Sigmoid colon (tissue), 7 donors: ENCODE measurements around the gene COMMD7. TPM values are rescaled to one million over a fixed set of nuclear protein-coding genes. Genes with fewer than 3 reads are reported as not detected.

Source experiments
- DNase-seq: peaks from one replicate; pipeline ENCODE4 v3.0.0-alpha.2; 2019
- H3K27ac ChIP-seq, 4 donors: fragments of 200-600 bp; sonication (generic); one replicate each; pipeline ENCODE4 v1.5.1; 2016 to 2019; ENCODE audit warnings: mild to moderate bottlenecking in 1 of 4
- H3K27me3 ChIP-seq, 3 donors: fragments of 200-600 bp; sonication (generic); one replicate each; pipeline ENCODE4 v1.5.1; 2019; ENCODE audit warnings: mild to moderate bottlenecking in 1 of 3
- H3K36me3 ChIP-seq, 4 donors: fragments of 200-600 bp; sonication (generic); one replicate each; pipeline ENCODE4 v1.5.1; 2016 to 2019
- H3K4me1 ChIP-seq, 4 donors: fragments of 200-600 bp; sonication (generic); one replicate each; pipeline ENCODE4 v1.5.1; 2017 to 2019
- H3K4me3 ChIP-seq, 4 donors: fragments of 200-600 bp; sonication (generic); one replicate each; pipeline ENCODE4 v1.5.1; 2017 to 2019; ENCODE audit warnings: mild to moderate bottlenecking in 2 of 4, moderate library complexity in 1 of 4
- H3K9me3 ChIP-seq, 4 donors: fragments of 200-600 bp in 3 of 4; sonication (generic) in 3 of 4; one replicate each; pipeline versions ENCODE4 v1.5.1 to v1.6.1; 2013 to 2019
- CTCF ChIP-seq, 4 experiments: fragments of 450-650 bp in 3 of 4; fragments of 200-600 bp in 1 of 4; IDR thresholded peaks; one replicate each; pipeline ENCODE4 v1.5.1; 2016 to 2019; ENCODE audit warnings: antibody characterized with exemption in 4 of 4, mild to moderate bottlenecking in 3 of 4, moderate library complexity in 2 of 4
- EP300 ChIP-seq, 4 donors: sonication (generic); formaldehyde crosslinking; IDR thresholded peaks; one replicate each; pipeline ENCODE4 v1.6.1; 2017; ENCODE audit warnings: antibody characterized with exemption in 4 of 4
- POLR2A ChIP-seq, 2 donors: fragments of 450-650 bp; IDR thresholded peaks; one replicate each; pipeline ENCODE4 v1.6.1; 2016; ENCODE audit warnings: antibody characterized with exemption in 2 of 2, mild to moderate bottlenecking in 2 of 2, moderate library complexity in 2 of 2
- POLR2AphosphoS5 ChIP-seq, 4 donors: sonication (generic); formaldehyde crosslinking; IDR thresholded peaks; one replicate each; pipeline ENCODE4 v1.6.1; 2017; ENCODE audit warnings: antibody characterized with exemption in 4 of 4
- WGBS, 2 donors: extraction: QIAGEN DNeasy Blood & Tissue Kit; methylation state at CpG; one replicate each; pipeline ENCODE4 v1.1.7; 2013; 5-methylcytosine and 5-hydroxymethylcytosine counted together
- intact Hi-C: fragments of 100-400 bp; cut with DNase I; formaldehyde crosslinking; loops from one replicate; pipeline ENCODE4 v1.15.1; 2023
- polyA plus RNA-seq, 3 donors: library from polyadenylated mRNA; stranded (reverse); fragments of 200-250 nt; gene quantifications; one replicate each; pipeline ENCODE4 v1.2.3, GENCODE V29; 2013
- total RNA-seq, 4 donors: library from RNA; depleted of rRNA; stranded (reverse); fragments of >200 nt; gene quantifications; one replicate each; pipeline ENCODE4 v1.1.0, GENCODE V29; 2016
- donor health status: healthy with polysubstance abuse.
- donor health status: Bipolar disorder and iron deficiency.
- donor health status: healthy.

The COMMD7 gene
- total and polyA plus RNA-seq, 7 donors = 26.3 to 68.0 (median 45.1) TPM

GRCh38 chr20:32661820-32662528 lies 81.3 kb downstream of the COMMD7 start:
- intact Hi-C loops = no loop called here
- TF ChIP-seq POLR2A (IDR thresholded peaks at IDR 0.05) = no peak
- no peak for TF ChIP-seq EP300 (IDR thresholded peaks at IDR 0.05)
- no peak for TF ChIP-seq POLR2AphosphoS5 (IDR thresholded peaks at IDR 0.05)
- no peak for TF ChIP-seq CTCF (IDR thresholded peaks at IDR 0.05)
- Histone ChIP-seq H3K27me3 (no peaks in the 10 kb centered on the region), H3K4me3 (no peak overlapping the region), H3K4me1 (no peaks in the 10 kb centered on the region), H3K9me3 (no peaks in the 10 kb centered on the region), H3K36me3 (no peaks in the 10 kb centered on the region), H3K27ac (no peak overlapping the region)
- no peak for DNase-seq
- 86 to 95% methylated on average over 10 of the region's 10 CpGs for WGBS, 2 donors

- intact Hi-C loops = no loop called here
- Histone ChIP-seq H3K27ac (no peak overlapping the region), H3K9me3 (no peaks in the 10 kb centered on the region), H3K36me3 (no peaks in the 10 kb centered on the region), H3K4me3 (no peak overlapping the region), H3K27me3 (no peaks in the 10 kb centered on the region), H3K4me1 (no peaks in the 10 kb centered on the region)
- TF ChIP-seq CTCF (IDR thresholded peaks at IDR 0.05) (no peak), EP300 (IDR thresholded peaks at IDR 0.05) (no peak), POLR2A (IDR thresholded peaks at IDR 0.05) (no peak), POLR2AphosphoS5 (IDR thresholded peaks at IDR 0.05) (no peak)
- WGBS, 2 donors = 93 to 95% methylated on average over 8 of the region's 8 CpGs
- DNase-seq = no peak
Observed at GRCh38 chr20:32660661-32661060, 82.6 kb downstream of the COMMD7 start.

GRCh38 chr20:32656827-32657226 lies 86.4 kb downstream of the COMMD7 start:
- intact Hi-C loops = loop anchor here (10.0 kb wide), 1 partner anchor 322 kb away; no protein-coding TSS in a partner anchor
- no peak overlapping the region for H3K27ac ChIP-seq
- H3K4me1 ChIP-seq = peaks cover 0 to 4% (median 3%) of the 10 kb centered on the region in 4 donors
- WGBS, 2 donors = 96 to 98% methylated on average over 1 of the region's 1 CpG
- no peak overlapping the region for H3K4me3 ChIP-seq
- no peaks in the 10 kb centered on the region for H3K9me3 ChIP-seq
- H3K27me3 ChIP-seq = no peaks in the 10 kb centered on the region
- TF ChIP-seq CTCF (IDR thresholded peaks at IDR 0.05) (no peak), POLR2AphosphoS5 (IDR thresholded peaks at IDR 0.05) (no peak), EP300 (IDR thresholded peaks at IDR 0.05) (no peak), POLR2A (IDR thresholded peaks at IDR 0.05) (no peak)
- H3K36me3 ChIP-seq = no peaks in the 10 kb centered on the region
- DNase-seq = no peak

- WGBS, 2 donors = 63 to 69% methylated on average over 2 of the region's 2 CpGs
Observed at GRCh38 chr20:32655903-32656512, 87.3 kb downstream of the COMMD7 start.

More at GRCh38 chr20:32655903-32656512, 87.3 kb downstream of the COMMD7 start:
- Histone ChIP-seq H3K27ac (no peak overlapping the region), H3K4me1 (peaks cover 0 to 4% (median 3%) of the 10 kb centered on the region in 4 donors), H3K9me3 (no peaks in the 10 kb centered on the region), H3K4me3 (no peak overlapping the region), H3K27me3 (no peaks in the 10 kb centered on the region), H3K36me3 (no peaks in the 10 kb centered on the region)
- TF ChIP-seq POLR2A (IDR thresholded peaks at IDR 0.05) = no peak
- no peak for TF ChIP-seq CTCF (IDR thresholded peaks at IDR 0.05)
- no peak for TF ChIP-seq EP300 (IDR thresholded peaks at IDR 0.05)
- no peak for TF ChIP-seq POLR2AphosphoS5 (IDR thresholded peaks at IDR 0.05)
- intact Hi-C loops = loop anchor here (10.0 kb wide), 1 partner anchor 321 kb away; no protein-coding TSS in a partner anchor
- DNase-seq = no peak
